Suprapubic skin (tissue), 4 donors: ENCODE data around the gene PDE1C. TPM values are rescaled to one million over a fixed set of nuclear protein-coding genes. Genes with fewer than 3 reads are reported as not detected.

Experiments
- DNase-seq, 2 donors: peaks; one replicate each; pipeline ENCODE4 v3.0.0-alpha.2; 2019; ENCODE audit warnings: low spot score in 2 of 2
- H3K27ac ChIP-seq: fragments of 200-600 bp; sonication (generic); one replicate; pipeline ENCODE4 v1.5.1; 2019
- H3K27me3 ChIP-seq: fragments of 200-600 bp; sonication (generic); one replicate; pipeline ENCODE4 v1.5.1; 2019
- H3K36me3 ChIP-seq: fragments of 200-600 bp; sonication (generic); one replicate; pipeline ENCODE4 v1.5.1; 2019
- H3K4me1 ChIP-seq: fragments of 200-600 bp; sonication (generic); one replicate; pipeline ENCODE4 v1.5.1; 2019
- H3K4me3 ChIP-seq: fragments of 200-600 bp; sonication (generic); one replicate; pipeline ENCODE4 v1.5.1; 2019; ENCODE audit warnings: mild to moderate bottlenecking
- H3K9me3 ChIP-seq: fragments of 200-600 bp; sonication (generic); one replicate; pipeline ENCODE4 v1.5.1; 2019
- EP300 ChIP-seq: sonication (generic); formaldehyde crosslinking; IDR thresholded peaks from one replicate; pipeline ENCODE4 v1.6.1; 2017; ENCODE audit warnings: antibody characterized with exemption
- POLR2A ChIP-seq, 2 donors: fragments of 450-650 bp; IDR thresholded peaks; one replicate each; pipeline ENCODE4 v1.6.1; 2017; ENCODE audit warnings: antibody characterized with exemption in 2 of 2, mild to moderate bottlenecking in 2 of 2, moderate library complexity in 2 of 2
- POLR2AphosphoS5 ChIP-seq, 3 donors: sonication (generic); formaldehyde crosslinking; IDR thresholded peaks; one replicate each; pipeline ENCODE4 v1.6.1; 2017; ENCODE audit warnings: antibody characterized with exemption in 3 of 3
- WGBS: methylation state at CpG from one replicate; pipeline ENCODE4 v1.1.5; 2018; 5-methylcytosine and 5-hydroxymethylcytosine counted together
- total RNA-seq, 4 donors: library from RNA; depleted of rRNA; stranded (reverse); fragments of >200 nt; gene quantifications; one replicate each; pipeline ENCODE4 v1.1.0, GENCODE V29; 2016
- TF ChIP-seq, protein P1 (sequence below), 2 donors: fragments of 200-600 bp in 1 of 2; fragments of 450-650 bp in 1 of 2; sonication (generic) in 1 of 2; IDR thresholded peaks; one replicate each; pipeline ENCODE4 v1.5.1; 2016 to 2019; ENCODE audit warnings: antibody characterized with exemption in 2 of 2, mild to moderate bottlenecking in 1 of 2, moderate library complexity in 1 of 2

PDE1C gene
- total RNA-seq, 4 donors from 2014 or later, result 0.64 to 1.8 (median 0.83) TPM

DNA sequence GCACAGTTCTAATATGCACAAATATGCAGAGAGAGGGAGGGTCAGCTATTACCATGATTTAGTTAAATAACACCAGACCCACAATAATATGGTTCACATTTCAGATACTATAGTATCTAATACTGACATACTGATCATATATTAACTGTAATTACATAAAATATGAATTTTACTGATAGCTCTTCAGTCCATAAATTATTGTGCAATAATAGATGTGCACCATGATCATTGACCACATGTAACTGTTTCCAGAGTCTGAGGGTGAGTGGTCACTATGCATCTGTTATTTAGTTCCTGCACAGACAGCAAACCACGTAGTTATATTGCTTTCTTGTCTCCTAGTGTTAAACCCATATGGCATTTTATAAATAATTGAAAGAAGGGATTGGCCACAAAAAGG lies 353.9 kb downstream of the PDE1C start:
- no peaks in the 10 kb centered on the region for H3K9me3 ChIP-seq
- H3K36me3 ChIP-seq, result no peaks in the 10 kb centered on the region
- TF ChIP-seq POLR2AphosphoS5 (IDR thresholded peaks at IDR 0.05), result no peak
- TF ChIP-seq, protein P1, sequence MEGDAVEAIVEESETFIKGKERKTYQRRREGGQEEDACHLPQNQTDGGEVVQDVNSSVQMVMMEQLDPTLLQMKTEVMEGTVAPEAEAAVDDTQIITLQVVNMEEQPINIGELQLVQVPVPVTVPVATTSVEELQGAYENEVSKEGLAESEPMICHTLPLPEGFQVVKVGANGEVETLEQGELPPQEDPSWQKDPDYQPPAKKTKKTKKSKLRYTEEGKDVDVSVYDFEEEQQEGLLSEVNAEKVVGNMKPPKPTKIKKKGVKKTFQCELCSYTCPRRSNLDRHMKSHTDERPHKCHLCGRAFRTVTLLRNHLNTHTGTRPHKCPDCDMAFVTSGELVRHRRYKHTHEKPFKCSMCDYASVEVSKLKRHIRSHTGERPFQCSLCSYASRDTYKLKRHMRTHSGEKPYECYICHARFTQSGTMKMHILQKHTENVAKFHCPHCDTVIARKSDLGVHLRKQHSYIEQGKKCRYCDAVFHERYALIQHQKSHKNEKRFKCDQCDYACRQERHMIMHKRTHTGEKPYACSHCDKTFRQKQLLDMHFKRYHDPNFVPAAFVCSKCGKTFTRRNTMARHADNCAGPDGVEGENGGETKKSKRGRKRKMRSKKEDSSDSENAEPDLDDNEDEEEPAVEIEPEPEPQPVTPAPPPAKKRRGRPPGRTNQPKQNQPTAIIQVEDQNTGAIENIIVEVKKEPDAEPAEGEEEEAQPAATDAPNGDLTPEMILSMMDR (IDR thresholded peaks at IDR 0.05), result no peak
- no peak for TF ChIP-seq EP300
- no peak for TF ChIP-seq POLR2A (IDR thresholded peaks at IDR 0.05)
- DNase-seq, result no peak
- no peak overlapping the region for H3K4me3 ChIP-seq
- H3K4me1 ChIP-seq, result no peaks in the 10 kb centered on the region
- H3K27ac ChIP-seq, result no peak overlapping the region
- no peaks in the 10 kb centered on the region for H3K27me3 ChIP-seq
- WGBS, result 64% methylated on average over 1 of the region's 1 CpG

DNA sequence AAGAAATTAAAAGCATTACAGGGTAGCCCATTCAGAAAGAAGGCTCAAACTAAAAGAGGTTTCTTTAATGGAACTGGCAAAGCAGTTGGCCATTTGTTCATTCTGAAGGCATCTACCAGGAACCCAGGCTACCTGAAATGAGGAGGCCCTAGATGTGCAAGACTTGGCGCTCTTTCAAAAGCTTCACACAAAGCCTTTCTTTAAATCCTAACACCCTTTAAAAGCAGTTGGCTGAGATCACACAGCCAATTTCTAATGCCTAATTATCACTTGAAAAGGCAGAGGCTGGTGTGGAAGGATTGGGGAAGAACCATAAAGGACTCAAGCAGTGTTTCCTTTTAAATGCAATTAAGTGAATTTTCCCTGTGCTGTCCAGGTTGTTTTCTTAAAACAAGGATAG lies 360.0 kb downstream of the PDE1C start:
- no peaks in the 10 kb centered on the region for H3K4me1 ChIP-seq
- no peaks in the 10 kb centered on the region for H3K27me3 ChIP-seq
- TF ChIP-seq, protein P1 (IDR thresholded peaks at IDR 0.05), result no peak
- TF ChIP-seq POLR2AphosphoS5 (IDR thresholded peaks at IDR 0.05) (no peak), POLR2A (IDR thresholded peaks at IDR 0.05) (no peak), EP300 (no peak)
- no peak overlapping the region for H3K27ac ChIP-seq
- no peaks in the 10 kb centered on the region for H3K9me3 ChIP-seq
- no peak overlapping the region for H3K4me3 ChIP-seq
- DNase-seq, result no peak
- H3K36me3 ChIP-seq, result no peaks in the 10 kb centered on the region
- 50% methylated on average over 1 of the region's 1 CpG for WGBS

DNA sequence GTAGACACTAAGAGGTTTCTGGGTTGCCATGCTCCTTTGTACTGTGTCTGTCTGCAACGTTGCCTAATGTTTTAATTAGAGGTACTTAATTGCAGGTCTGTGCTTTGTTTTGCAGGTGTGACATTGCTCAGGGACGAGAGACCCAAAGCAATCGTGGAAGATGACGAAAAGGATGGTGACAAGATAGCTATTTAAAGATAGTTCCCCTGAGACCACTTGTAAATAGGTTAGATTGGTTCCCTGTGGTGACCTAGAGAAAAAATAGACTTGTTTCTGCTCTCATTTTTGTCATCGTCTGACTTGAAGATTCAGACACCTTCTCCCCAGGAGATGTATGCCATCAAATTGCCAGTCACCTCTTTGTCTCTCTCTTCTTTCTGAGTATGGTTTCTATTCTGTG lies 363.1 kb downstream of the PDE1C start:
- 61% methylated on average over 5 of the region's 5 CpGs for WGBS
- Histone ChIP-seq H3K36me3 (no peaks in the 10 kb centered on the region), H3K9me3 (no peaks in the 10 kb centered on the region), H3K4me1 (no peaks in the 10 kb centered on the region), H3K4me3 (no peak overlapping the region), H3K27me3 (no peaks in the 10 kb centered on the region), H3K27ac (no peak overlapping the region)
- no peak for TF ChIP-seq EP300
- TF ChIP-seq, protein P1 (IDR thresholded peaks at IDR 0.05), result no peak
- no peak for TF ChIP-seq POLR2AphosphoS5 (IDR thresholded peaks at IDR 0.05)
- no peak for TF ChIP-seq POLR2A (IDR thresholded peaks at IDR 0.05)
- DNase-seq, result no peak

DNA sequence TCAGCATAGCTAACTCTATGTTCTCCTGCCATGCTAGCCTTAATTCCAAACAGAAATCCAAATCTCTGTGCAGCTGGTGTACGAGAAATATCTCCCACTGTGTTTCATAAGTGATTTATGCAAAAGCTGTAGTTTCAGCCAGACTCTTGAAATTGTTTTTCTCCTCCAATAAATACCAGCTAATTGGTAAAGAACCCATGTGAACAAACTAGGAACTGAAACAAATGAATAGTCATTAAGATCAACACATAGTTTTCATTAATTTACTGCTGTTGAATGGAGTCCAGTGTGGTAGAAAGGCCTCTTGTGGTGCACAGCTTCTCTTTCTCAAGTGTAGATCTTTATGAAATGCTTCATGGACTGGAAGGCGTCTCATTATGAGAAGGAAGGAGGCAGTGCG lies 364.8 kb downstream of the PDE1C start:
- no peak for DNase-seq
- H3K27ac ChIP-seq, result no peak overlapping the region
- H3K4me3 ChIP-seq, result no peak overlapping the region
- no peaks in the 10 kb centered on the region for H3K36me3 ChIP-seq
- TF ChIP-seq POLR2AphosphoS5 (IDR thresholded peaks at IDR 0.05) (no peak), EP300 (no peak), POLR2A (IDR thresholded peaks at IDR 0.05) (no peak)
- TF ChIP-seq, protein P1 (IDR thresholded peaks at IDR 0.05), result no peak
- WGBS, result 71% methylated on average over 3 of the region's 3 CpGs
- H3K4me1 ChIP-seq, result no peaks in the 10 kb centered on the region
- H3K27me3 ChIP-seq, result no peaks in the 10 kb centered on the region
- H3K9me3 ChIP-seq, result no peaks in the 10 kb centered on the region

DNA sequence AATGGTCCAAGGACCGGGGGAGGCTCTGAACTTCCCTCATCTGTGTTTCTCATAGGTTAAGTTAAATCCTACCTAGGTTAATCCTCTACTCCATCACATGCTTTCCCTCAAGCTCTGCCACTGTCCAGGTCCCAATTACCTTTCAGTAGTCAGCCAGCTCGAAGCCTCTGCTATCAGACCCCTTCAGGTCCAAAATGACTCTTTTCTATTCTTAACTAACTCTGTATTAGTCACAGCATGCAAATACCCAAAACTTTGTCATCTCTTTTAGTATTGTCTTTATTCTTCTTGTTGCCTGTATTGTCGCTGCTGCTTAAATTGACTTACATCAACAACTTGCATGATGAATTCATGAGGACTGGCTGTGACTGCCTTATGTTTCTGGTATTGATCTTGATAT lies 367.9 kb downstream of the PDE1C start:
- Histone ChIP-seq H3K27me3 (no peaks in the 10 kb centered on the region), H3K27ac (no peak overlapping the region), H3K4me1 (no peaks in the 10 kb centered on the region), H3K36me3 (no peaks in the 10 kb centered on the region), H3K9me3 (no peaks in the 10 kb centered on the region), H3K4me3 (no peak overlapping the region)
- TF ChIP-seq EP300, result no peak
- no peak for TF ChIP-seq POLR2A (IDR thresholded peaks at IDR 0.05)
- TF ChIP-seq POLR2AphosphoS5 (IDR thresholded peaks at IDR 0.05), result no peak
- TF ChIP-seq, protein P1 (IDR thresholded peaks at IDR 0.05), result no peak
- 83% methylated on average over 3 of the region's 3 CpGs for WGBS
- no peak for DNase-seq
